ENCODE data around the gene DDX41.

GRCh38 chr5:177524941-177525655 is 8.3 kb upstream of the DDX41 start:
- no peak for TF ChIP-seq CTCF (IDR thresholded peaks at IDR 0.05; ENCODE audit: insufficient read depth, low read length)
- no peak for TF ChIP-seq POLR2AphosphoS5 (IDR thresholded peaks at IDR 0.05; ENCODE audit: low read depth)
- no peak for TF ChIP-seq REST (IDR thresholded peaks at IDR 0.05; ENCODE audit: insufficient replicate concordance, low read depth)
- TF ChIP-seq GABPA (IDR thresholded peaks at IDR 0.05; ENCODE audit: low read depth): no peak
- no peak for TF ChIP-seq SPI1 (IDR thresholded peaks at IDR 0.05; ENCODE audit: borderline replicate concordance, low read depth)
